ENCODE data around the gene EEF2K. TPM values are rescaled to one million over a fixed set of nuclear protein-coding genes. Genes with fewer than 3 reads are reported as not detected.

Gene EEF2K
- total and polyA plus RNA-seq, 2 of the 13 experiments (the other 11 are each of a cell fraction or from before 2014, with no cell fraction given) = 22.0 to 23.8 TPM

DNA sequence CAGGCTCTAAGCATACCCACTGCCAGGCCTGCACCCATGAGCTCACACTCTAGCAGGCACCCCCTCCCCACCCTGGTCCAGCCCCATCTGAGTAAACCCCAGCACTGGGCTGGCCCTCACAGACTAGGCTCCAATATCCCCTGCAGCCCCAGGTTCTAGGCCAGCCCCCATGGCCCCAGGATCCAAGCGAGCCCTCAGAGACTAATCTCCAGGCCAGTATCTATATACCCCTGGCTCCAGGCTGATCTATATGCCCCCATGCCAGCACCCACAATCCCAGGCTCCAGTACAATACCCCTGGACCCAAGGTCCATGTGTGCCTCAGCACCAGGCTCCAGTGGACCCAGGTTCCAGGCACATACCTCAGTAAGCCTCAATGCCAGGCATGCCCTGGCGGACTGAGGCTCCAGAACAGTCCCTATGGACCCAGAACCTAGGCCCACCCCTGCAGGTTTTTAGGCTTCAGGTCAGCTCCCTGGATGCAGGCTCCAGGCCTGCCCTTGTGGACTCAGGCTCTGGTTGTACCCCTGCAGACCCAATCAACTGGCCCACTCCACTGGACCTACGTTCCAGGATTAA, 129.7 kb downstream of the EEF2K start:
- Histone ChIP-seq H3K9me3 (ENCODE audit: low read length) (peaks cover 13% of the 10 kb centered on the region), H3K9ac (ENCODE audit: insufficient read depth, low read depth, low read length) (no peak overlapping the region), H3K27me3 (ENCODE audit: control insufficient read depth in 1 of 2, insufficient read depth in 2 of 2, low read length in 2 of 2) (no peaks in the 10 kb centered on the region), H3K27ac (ENCODE audit: extremely low read length, insufficient read depth, low read length) (no peak overlapping the region), H3K4me2 (ENCODE audit: low read depth, low read length) (no peak overlapping the region), H3K79me2 (ENCODE audit: insufficient read depth, low read length) (no peaks in the 10 kb centered on the region), H2AFZ (ENCODE audit: low read length) (no peak overlapping the region), H3K4me3 (replicated peaks in 1 of 3; ENCODE audit: insufficient read depth in 1 of 3, low read depth in 2 of 3, low read length in 3 of 3) (no peak overlapping the region), H3K4me1 (ENCODE audit: insufficient read depth, low read length) (no peaks in the 10 kb centered on the region), H3K36me3 (replicated peaks in 1 of 2; ENCODE audit: control insufficient read depth in 1 of 2, insufficient read depth in 2 of 2, low read length in 2 of 2) (peaks cover 27 to 56% of the 10 kb centered on the region in 2 experiments), H4K20me1 (ENCODE audit: insufficient read depth, low read length) (no peaks in the 10 kb centered on the region)
- no TSS peak for BruUV-seq (replicated peaks)
- WGBS (ENCODE audit: low lambda C conversion rate) = 100% methylated on average over 3 of the region's 3 CpGs
- DNase-seq (ENCODE audit: low spot score) = no peak
- in situ Hi-C loops (cut with HindIII; ENCODE audit: extremely low pct_ligation_motif_present, low pct_unique_long_range_greater_than_20kb) = loop anchor here (25.0 kb wide), 2 partner anchors 773 to 1173 kb away; partner anchors contain the start of genes DNAH3 and LDAF1
- POLR2A ChIA-PET = interaction anchor here (0.5 to 1.7 kb wide), 3 partner anchors 12 to 129 kb away, joined by 3 to 4 read pairs (median 4); partner anchors contain the start of gene EEF2K
- CTCF ChIA-PET (ENCODE audit: low intra/inter-chr PET ratio, low total read pairs) = no interaction called here
- intact Hi-C loops (cut with micrococcal nuclease; ENCODE audit: unreplicated experiment) = no loop called here
- peak; percentile 58 for ATAC-seq
- FAIRE-seq = no peak
- TF ChIP-seq HES4 (CRISPR knock-in tag; IDR thresholded peaks at IDR 0.05; ENCODE audit: borderline replicate concordance) (no peak), ZNF891 (CRISPR knock-in tag; IDR thresholded peaks at IDR 0.05) (peak; percentile 89), ZNF138 (CRISPR knock-in tag; IDR thresholded peaks at IDR 0.05; ENCODE audit: low read depth) (no peak), THYN1 (CRISPR knock-in tag; IDR thresholded peaks at IDR 0.05; ENCODE audit: borderline replicate concordance, low read depth) (no peak), NFKB2 (CRISPR knock-in tag; IDR thresholded peaks at IDR 0.05; ENCODE audit: borderline replicate concordance) (0 out of 2 replicates have a peak, but pooled peaks have one; percentile 39), KDM2A (CRISPR knock-in tag; IDR thresholded peaks at IDR 0.05; ENCODE audit: borderline replicate concordance, low read depth) (peak; percentile 46; the same call in 1 of the 2 replicates), ZNF530 (CRISPR knock-in tag; IDR thresholded peaks at IDR 0.05; ENCODE audit: low read depth) (no peak), CBX5 (CRISPR knock-in tag; IDR thresholded peaks at IDR 0.05; ENCODE audit: borderline replicate concordance) (0 out of 2 replicates have a peak, but pooled peaks have one; percentile 29), KLF13 (CRISPR knock-in tag; IDR thresholded peaks at IDR 0.05) (no peak), ZNF761 (CRISPR knock-in tag; conservative IDR thresholded peaks at IDR 0.05) (no peak), ARNT2 (CRISPR knock-in tag; IDR thresholded peaks at IDR 0.05; ENCODE audit: low read depth) (0 out of 2 replicates have a peak, but pooled peaks have one; percentile 65), ZNF776 (CRISPR knock-in tag; IDR thresholded peaks at IDR 0.05) (0 out of 2 replicates have a peak, but pooled peaks have one; percentile 40), GLI4 (CRISPR knock-in tag; IDR thresholded peaks at IDR 0.05; ENCODE audit: borderline replicate concordance) (peak; percentile 72; the same call in 1 of the 2 replicates), RBM22 (optimal IDR thresholded peaks at IDR 0.05; ENCODE audit: low read length) (peak; percentile 96), ZNF274 (CRISPR knock-in tag; IDR thresholded peaks at IDR 0.05) (peak; percentile 65; the same call in 1 of the 2 replicates), ETV6 (CRISPR knock-in tag; conservative IDR thresholded peaks at IDR 0.05) (peak; percentile 15; the same call in 1 of the 2 replicates), PHF8 (CRISPR knock-in tag; IDR thresholded peaks at IDR 0.05) (0 out of 2 replicates have a peak, but pooled peaks have one; percentile 16), GATAD1 (CRISPR knock-in tag; IDR thresholded peaks at IDR 0.05) (0 out of 2 replicates have a peak, but pooled peaks have one; percentile 23)
- TF ChIP-seq, protein P1, sequence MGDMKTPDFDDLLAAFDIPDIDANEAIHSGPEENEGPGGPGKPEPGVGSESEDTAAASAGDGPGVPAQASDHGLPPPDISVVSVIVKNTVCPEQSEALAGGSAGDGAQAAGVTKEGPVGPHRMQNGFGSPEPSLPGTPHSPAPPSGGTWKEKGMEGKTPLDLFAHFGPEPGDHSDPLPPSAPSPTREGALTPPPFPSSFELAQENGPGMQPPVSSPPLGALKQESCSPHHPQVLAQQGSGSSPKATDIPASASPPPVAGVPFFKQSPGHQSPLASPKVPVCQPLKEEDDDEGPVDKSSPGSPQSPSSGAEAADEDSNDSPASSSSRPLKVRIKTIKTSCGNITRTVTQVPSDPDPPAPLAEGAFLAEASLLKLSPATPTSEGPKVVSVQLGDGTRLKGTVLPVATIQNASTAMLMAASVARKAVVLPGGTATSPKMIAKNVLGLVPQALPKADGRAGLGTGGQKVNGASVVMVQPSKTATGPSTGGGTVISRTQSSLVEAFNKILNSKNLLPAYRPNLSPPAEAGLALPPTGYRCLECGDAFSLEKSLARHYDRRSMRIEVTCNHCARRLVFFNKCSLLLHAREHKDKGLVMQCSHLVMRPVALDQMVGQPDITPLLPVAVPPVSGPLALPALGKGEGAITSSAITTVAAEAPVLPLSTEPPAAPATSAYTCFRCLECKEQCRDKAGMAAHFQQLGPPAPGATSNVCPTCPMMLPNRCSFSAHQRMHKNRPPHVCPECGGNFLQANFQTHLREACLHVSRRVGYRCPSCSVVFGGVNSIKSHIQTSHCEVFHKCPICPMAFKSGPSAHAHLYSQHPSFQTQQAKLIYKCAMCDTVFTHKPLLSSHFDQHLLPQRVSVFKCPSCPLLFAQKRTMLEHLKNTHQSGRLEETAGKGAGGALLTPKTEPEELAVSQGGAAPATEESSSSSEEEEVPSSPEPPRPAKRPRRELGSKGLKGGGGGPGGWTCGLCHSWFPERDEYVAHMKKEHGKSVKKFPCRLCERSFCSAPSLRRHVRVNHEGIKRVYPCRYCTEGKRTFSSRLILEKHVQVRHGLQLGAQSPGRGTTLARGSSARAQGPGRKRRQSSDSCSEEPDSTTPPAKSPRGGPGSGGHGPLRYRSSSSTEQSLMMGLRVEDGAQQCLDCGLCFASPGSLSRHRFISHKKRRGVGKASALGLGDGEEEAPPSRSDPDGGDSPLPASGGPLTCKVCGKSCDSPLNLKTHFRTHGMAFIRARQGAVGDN (CRISPR knock-in tag; IDR thresholded peaks at IDR 0.05) = peak; percentile 47

All from HepG2 (cell line).